COLO668 (cell line): Measurements from ENCODE around the gene TAS1R2.
"Not testable (repeated sequence)": the region's sequence is repeated elsewhere in the genome, so short reads cannot be mapped to it uniquely, and the experiment has no call there.

Experiments used
- DNase-seq: peaks from one replicate; lab custom pipeline; 2025; ENCODE audit not compliant: unreplicated experiment; lab: John Stamatoyannopoulos, UW

The TAS1R2 gene

GRCh38 chr1:18869847-18870594, 10.6 kb upstream of the TAS1R2 start:
- DNase-seq = no peak

GRCh38 chr1:18868801-18869424, 9.5 kb upstream of the TAS1R2 start:
- DNase-seq = no peak

GRCh38 chr1:18868354-18868753, 8.9 kb upstream of the TAS1R2 start:
- DNase-seq = no peak

GRCh38 chr1:18866846-18867245, 7.4 kb upstream of the TAS1R2 start:
- DNase-seq = no peak

GRCh38 chr1:18866314-18866713, 6.9 kb upstream of the TAS1R2 start:
- no peak for DNase-seq

- DNase-seq = no peak
Observed at GRCh38 chr1:18865176-18865575, 5.7 kb upstream of the TAS1R2 start.

GRCh38 chr1:18861590-18861989, 2.1 kb upstream of the TAS1R2 start:
- DNase-seq = no peak

- DNase-seq = no peak
Observed at GRCh38 chr1:18861082-18861481, 1.6 kb upstream of the TAS1R2 start.

- DNase-seq = no peak
Observed at GRCh38 chr1:18858070-18858688, 1.3 kb downstream of the TAS1R2 start.

- DNase-seq = no peak
Observed at GRCh38 chr1:18856435-18856834, 3.0 kb downstream of the TAS1R2 start.

GRCh38 chr1:18855573-18855972, 3.9 kb downstream of the TAS1R2 start:
- DNase-seq = no peak

- no peak for DNase-seq
Observed at GRCh38 chr1:18854331-18855025, 5.0 kb downstream of the TAS1R2 start.

GRCh38 chr1:18852501-18852900, 7.0 kb downstream of the TAS1R2 start:
- no peak for DNase-seq

GRCh38 chr1:18849261-18849711, 10.2 kb downstream of the TAS1R2 start:
- DNase-seq = no peak

GRCh38 chr1:18847723-18848122, 11.7 kb downstream of the TAS1R2 start:
- not testable (repeated sequence) for DNase-seq

GRCh38 chr1:18840145-18840544, 19.3 kb downstream of the TAS1R2 start:
- no peak for DNase-seq

GRCh38 chr1:18836654-18837053, 22.8 kb downstream of the TAS1R2 start:
- no peak for DNase-seq

- DNase-seq = not testable (repeated sequence)
Observed at GRCh38 chr1:18832319-18832718, 27.1 kb downstream of the TAS1R2 start.

GRCh38 chr1:18831656-18832055, 27.8 kb downstream of the TAS1R2 start:
- DNase-seq = no peak

- no peak for DNase-seq
Observed at GRCh38 chr1:18830596-18830995, 28.9 kb downstream of the TAS1R2 start.

- DNase-seq = no peak
Observed at GRCh38 chr1:18829671-18830070, 29.8 kb downstream of the TAS1R2 start.

GRCh38 chr1:18828224-18828623, 31.2 kb downstream of the TAS1R2 start:
- DNase-seq = no peak
